ENCODE results near the gene ARAP1. TPM values are rescaled to one million over a fixed set of nuclear protein-coding genes. Genes with fewer than 3 reads are reported as not detected.

Gene ARAP1
- total RNA-seq, 1 experiment from 2014 or later, result 151 TPM

DNA sequence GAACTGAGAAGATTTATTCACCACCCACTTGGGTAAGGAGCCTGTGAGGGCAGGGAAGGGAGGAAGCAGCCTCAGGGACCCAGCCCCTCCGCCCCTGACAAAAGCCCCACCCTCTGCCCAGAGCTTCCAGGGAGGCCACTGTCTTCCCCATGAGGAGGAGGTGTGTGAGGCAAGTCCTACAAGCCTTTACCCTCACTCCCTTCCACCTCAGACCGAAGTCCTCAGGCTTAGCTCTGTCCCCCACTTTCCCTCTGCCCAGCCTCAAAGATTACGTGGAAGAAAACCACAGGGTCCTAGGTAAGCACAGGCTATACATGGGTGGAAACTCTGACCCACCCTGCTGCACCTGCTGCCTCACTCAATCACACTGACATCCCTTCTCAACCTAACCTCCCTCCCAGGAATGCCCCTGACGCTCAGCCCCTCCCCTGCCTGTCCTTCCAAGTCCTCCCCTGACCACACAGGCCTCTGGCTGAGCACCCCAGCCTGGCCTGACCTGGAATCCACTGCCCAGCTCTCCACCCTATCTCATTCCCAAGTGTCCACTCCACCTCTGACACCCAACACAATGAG is 3.6 kb upstream of the ARAP1 start:
- Histone ChIP-seq H3K4me2 (no peak overlapping the region), H3K27me3 (ENCODE audit: insufficient read depth, low read depth) (no peaks in the 10 kb centered on the region), H3K79me2 (ENCODE audit: low read depth) (peaks cover 14% of the 10 kb centered on the region), H3K9me2 (ENCODE audit: insufficient read depth) (no peaks in the 10 kb centered on the region), H3K36me3 (ENCODE audit: low read depth) (peaks cover 11% of the 10 kb centered on the region), H2AFZ (no peak overlapping the region), H3K4me1 (replicated peaks; ENCODE audit: insufficient read depth) (peaks cover 21% of the 10 kb centered on the region), H3F3A (ENCODE audit: insufficient read depth, low read depth) (peaks cover 42% of the 10 kb centered on the region), H3K4me3 (no peak overlapping the region), H3K27ac (no peak overlapping the region), H4K20me1 (ENCODE audit: insufficient read depth) (0 out of 2 replicates have a peak, but pooled peaks cover 4% of the 10 kb centered on the region), H3K9me3 (ENCODE audit: insufficient read depth, low read depth) (no peaks in the 10 kb centered on the region)
- CTCF ChIA-PET, result interaction anchor here (0.6 kb wide), 1 partner anchor 905 kb away, joined by 3 read pairs; no protein-coding TSS in a partner anchor
- POLR2A ChIA-PET (ENCODE audit: unreplicated experiment), result no interaction called here
- intact Hi-C loops (cut with micrococcal nuclease; ENCODE audit: unreplicated experiment), result no loop called here
- BruUV-seq (replicated peaks), result no TSS peak
- TF ChIP-seq, protein P1, sequence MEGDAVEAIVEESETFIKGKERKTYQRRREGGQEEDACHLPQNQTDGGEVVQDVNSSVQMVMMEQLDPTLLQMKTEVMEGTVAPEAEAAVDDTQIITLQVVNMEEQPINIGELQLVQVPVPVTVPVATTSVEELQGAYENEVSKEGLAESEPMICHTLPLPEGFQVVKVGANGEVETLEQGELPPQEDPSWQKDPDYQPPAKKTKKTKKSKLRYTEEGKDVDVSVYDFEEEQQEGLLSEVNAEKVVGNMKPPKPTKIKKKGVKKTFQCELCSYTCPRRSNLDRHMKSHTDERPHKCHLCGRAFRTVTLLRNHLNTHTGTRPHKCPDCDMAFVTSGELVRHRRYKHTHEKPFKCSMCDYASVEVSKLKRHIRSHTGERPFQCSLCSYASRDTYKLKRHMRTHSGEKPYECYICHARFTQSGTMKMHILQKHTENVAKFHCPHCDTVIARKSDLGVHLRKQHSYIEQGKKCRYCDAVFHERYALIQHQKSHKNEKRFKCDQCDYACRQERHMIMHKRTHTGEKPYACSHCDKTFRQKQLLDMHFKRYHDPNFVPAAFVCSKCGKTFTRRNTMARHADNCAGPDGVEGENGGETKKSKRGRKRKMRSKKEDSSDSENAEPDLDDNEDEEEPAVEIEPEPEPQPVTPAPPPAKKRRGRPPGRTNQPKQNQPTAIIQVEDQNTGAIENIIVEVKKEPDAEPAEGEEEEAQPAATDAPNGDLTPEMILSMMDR (conservative IDR thresholded peaks at IDR 0.05), result no peak
- no peak for TF ChIP-seq EZH2 (IDR thresholded peaks at IDR 0.05; ENCODE audit: low read depth)
- DNase-seq, result no peak

DNA sequence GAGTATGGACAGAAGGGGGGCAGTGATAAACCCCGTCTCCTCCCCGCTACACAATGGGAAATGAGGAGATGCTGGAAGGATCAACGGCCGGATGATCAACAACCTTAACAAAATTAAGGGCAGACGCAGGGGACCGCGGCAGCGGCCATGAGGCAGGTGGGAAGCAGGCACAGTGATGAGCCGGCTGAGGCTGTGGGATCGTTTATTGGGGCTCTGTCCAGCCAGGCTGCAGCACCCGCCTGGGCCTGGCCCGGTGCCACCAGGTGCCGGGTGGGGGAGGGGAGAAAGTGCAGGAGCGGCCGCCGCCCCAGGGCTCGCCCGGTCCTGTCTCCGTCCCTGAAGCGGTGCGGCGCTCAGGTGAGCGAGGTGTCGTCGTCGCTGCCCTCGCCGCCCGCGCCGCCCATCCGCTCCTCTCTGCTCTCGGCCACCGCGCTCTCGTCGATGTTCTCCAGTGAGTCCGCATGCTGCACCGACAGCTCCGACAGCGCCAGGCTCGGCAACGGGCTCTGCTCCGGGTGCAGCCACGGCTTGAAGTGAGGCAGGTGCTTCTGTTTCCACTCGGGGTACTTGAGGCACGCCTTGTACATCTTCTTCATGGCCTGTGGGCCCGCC is 2.4 kb upstream of the ARAP1 start:
- Histone ChIP-seq H3K4me3 (no peak overlapping the region), H3K4me2 (no peak overlapping the region), H3K4me1 (replicated peaks; ENCODE audit: insufficient read depth) (peaks cover 26% of the 10 kb centered on the region), H3K27ac (no peak overlapping the region), H3K36me3 (ENCODE audit: low read depth) (peaks cover 11% of the 10 kb centered on the region), H3K79me2 (ENCODE audit: low read depth) (peaks cover 25% of the 10 kb centered on the region), H4K20me1 (ENCODE audit: insufficient read depth) (0 out of 2 replicates have a peak, but pooled peaks cover 7% of the 10 kb centered on the region), H3K9me2 (ENCODE audit: insufficient read depth) (no peaks in the 10 kb centered on the region), H3K27me3 (ENCODE audit: insufficient read depth, low read depth) (no peaks in the 10 kb centered on the region), H3K9me3 (ENCODE audit: insufficient read depth, low read depth) (no peaks in the 10 kb centered on the region), H3F3A (ENCODE audit: insufficient read depth, low read depth) (peaks cover 37% of the 10 kb centered on the region), H2AFZ (no peak overlapping the region)
- TF ChIP-seq EZH2 (IDR thresholded peaks at IDR 0.05; ENCODE audit: low read depth), result no peak
- TF ChIP-seq, protein P1 (conservative IDR thresholded peaks at IDR 0.05), result no peak
- no TSS peak for BruUV-seq (replicated peaks)
- POLR2A ChIA-PET (ENCODE audit: unreplicated experiment), result no interaction called here
- intact Hi-C loops (cut with micrococcal nuclease; ENCODE audit: unreplicated experiment), result no loop called here
- no peak for DNase-seq
- CTCF ChIA-PET, result no interaction called here

DNA sequence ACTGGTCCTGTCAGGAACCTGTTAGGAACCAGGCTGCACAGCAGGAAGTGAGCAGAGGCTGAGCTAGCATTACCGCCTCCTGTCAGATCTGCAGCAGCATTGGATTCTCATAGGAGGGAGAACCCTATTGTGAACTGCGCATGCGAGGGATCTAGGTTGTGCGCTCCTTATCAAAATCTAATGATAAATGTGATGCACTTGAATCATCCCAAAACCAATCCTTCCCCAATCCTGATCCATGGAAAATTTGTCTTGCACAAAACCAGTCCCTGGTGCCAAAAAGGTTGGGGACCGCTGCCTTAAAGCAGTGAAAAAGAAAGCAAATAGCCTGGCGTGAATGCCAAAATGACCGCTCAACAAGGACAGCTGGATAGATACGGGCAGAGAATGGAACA is 1.9 kb upstream of the ARAP1 start:
- peaks cover 11% of the 10 kb centered on the region for H3K36me3 ChIP-seq (ENCODE audit: low read depth)
- H3K79me2 ChIP-seq (ENCODE audit: low read depth), result peaks cover 30% of the 10 kb centered on the region
- H3K9me3 ChIP-seq (ENCODE audit: insufficient read depth, low read depth), result no peaks in the 10 kb centered on the region
- no peaks in the 10 kb centered on the region for H3K27me3 ChIP-seq (ENCODE audit: insufficient read depth, low read depth)
- POLR2A ChIA-PET (ENCODE audit: unreplicated experiment), result no interaction called here
- 0 out of 2 replicates have a peak, but pooled peaks cover 7% of the 10 kb centered on the region for H4K20me1 ChIP-seq (ENCODE audit: insufficient read depth)
- BruUV-seq (replicated peaks), result no TSS peak
- DNase-seq, result no peak
- no peak overlapping the region for H3K27ac ChIP-seq
- TF ChIP-seq EZH2 (IDR thresholded peaks at IDR 0.05; ENCODE audit: low read depth), result no peak
- TF ChIP-seq, protein P1 (conservative IDR thresholded peaks at IDR 0.05), result no peak
- H3K4me3 ChIP-seq, result no peak overlapping the region
- H3F3A ChIP-seq (ENCODE audit: insufficient read depth, low read depth), result peaks cover 41% of the 10 kb centered on the region
- no peaks in the 10 kb centered on the region for H3K9me2 ChIP-seq (ENCODE audit: insufficient read depth)
- CTCF ChIA-PET, result interaction anchor here (2.3 kb wide), 1 partner anchor 40 kb away, joined by 10 read pairs; the partner anchor contains the start of gene STARD10
- intact Hi-C loops (cut with micrococcal nuclease; ENCODE audit: unreplicated experiment), result no loop called here
- no peak overlapping the region for H3K4me2 ChIP-seq
- H2AFZ ChIP-seq, result no peak overlapping the region
- peaks cover 26% of the 10 kb centered on the region for H3K4me1 ChIP-seq (replicated peaks; ENCODE audit: insufficient read depth)
